ENCODE data around the gene CGB1.

DNA sequence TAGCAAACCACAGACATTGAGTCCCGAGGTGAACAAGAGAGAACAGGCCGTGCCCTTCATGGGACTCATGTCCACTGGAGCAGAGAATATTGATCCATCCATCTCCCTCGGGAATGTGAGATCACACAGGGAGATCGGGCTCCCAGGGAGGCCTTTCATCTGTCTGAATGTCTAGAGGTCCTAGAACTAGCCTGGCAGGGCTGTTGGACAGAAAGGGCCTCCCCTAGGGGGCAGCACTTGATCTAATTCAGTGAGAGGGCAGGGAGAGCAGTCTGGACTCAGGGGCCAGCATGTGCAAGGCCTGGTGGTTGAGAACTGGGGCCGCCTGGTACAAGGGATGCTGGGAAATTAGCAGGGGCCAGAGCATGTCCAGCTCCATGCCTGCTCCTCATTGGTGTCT is 38.7 kb downstream of the CGB1 start:
- TF ChIP-seq CTCF (conservative IDR thresholded peaks at IDR 0.05 in 1 of 2, IDR thresholded peaks at IDR 0.05 in 1 of 2; ENCODE audit: extremely low read depth in 1 of 2, insufficient read depth in 1 of 2, low read depth in 1 of 2, low read length in 2 of 2) (peak; percentile 43 to 63), EZH2 (IDR thresholded peaks at IDR 0.05; ENCODE audit: borderline replicate concordance, low read length) (no peak)

All from mammary epithelial cell (primary cell).